SK-N-SH (cell line): ENCODE data around the gene BAD. TPM values are rescaled to one million over a fixed set of nuclear protein-coding genes. Genes with fewer than 3 reads are reported as not detected.

Experiments
- CTCF ChIA-PET: fragments of 300-600, 350-600 bp; formaldehyde crosslinking; extraction: SDS; loops from one replicate; lab custom pipeline; 2021; lab: Yijun Ruan, JAX
- POLR2A ChIA-PET: fragments of 350-600 bp; sonication (Branson Sonifier 250); formaldehyde crosslinking; extraction: SDS; loops from one replicate; lab custom pipeline; 2020; ENCODE audit warnings: antibody characterized with exemption, inconsistent platforms; lab: Yijun Ruan, JAX
- DNase-seq: peaks from one replicate; pipeline ENCODE4 v3.0.0; 2012
- H2AFZ ChIP-seq: fragments of 200-600 bp; sonication (generic); 2 replicates; pipeline ENCODE4 v1.8.1; 2016; ENCODE audit warnings: antibody characterized with exemption, mild to moderate bottlenecking, low read depth
- H3F3A ChIP-seq: fragments of 200-600 bp; sonication (generic); replicated peaks from 2 replicates; pipeline ENCODE3; 2016; ENCODE audit warnings: antibody characterized with exemption, mild to moderate bottlenecking; ENCODE audit not compliant: insufficient read depth
- H3K27ac ChIP-seq, 2 experiments: fragments of 200-500 bp in 1 of 2; fragments of 200-600 bp in 1 of 2; sonication (Bioruptor generic) in 1 of 2; sonication (generic), shearing (Covaris generic) in 1 of 2; 2 replicates each; pipeline versions ENCODE4 v1.5.1 to v1.6.1; 2014 to 2016; ENCODE audit warnings: low read depth in 2 of 2, inconsistent platforms in 1 of 2, low read length in 1 of 2, mild to moderate bottlenecking in 1 of 2, mixed read lengths in 1 of 2
- H3K27me3 ChIP-seq: fragments of 200-600 bp; sonication (generic), shearing (Covaris generic); 2 replicates; pipeline ENCODE4 v1.6.1; 2016; ENCODE audit warnings: mixed run types; ENCODE audit not compliant: insufficient read depth
- H3K36me3 ChIP-seq, 2 experiments: fragments of 200-500 bp in 1 of 2; fragments of 200-600 bp in 1 of 2; sonication (Bioruptor generic) in 1 of 2; sonication (generic) in 1 of 2; replicated peaks in 1 of 2; 2 replicates each; pipeline versions ENCODE3 to v1.5.1; 2014 to 2016; ENCODE audit warnings: low read length in 1 of 2, mild to moderate bottlenecking in 1 of 2; ENCODE audit not compliant: insufficient read depth in 2 of 2, control insufficient read depth in 1 of 2
- H3K4me1 ChIP-seq, 2 experiments: fragments of 200-500 bp in 1 of 2; fragments of 200-600 bp in 1 of 2; sonication (Bioruptor generic) in 1 of 2; sonication (generic), shearing (Covaris generic) in 1 of 2; 2 replicates each; pipeline versions ENCODE4 v1.5.1 to v1.6.1; 2014 to 2016; ENCODE audit warnings: low read depth in 1 of 2, low read length in 1 of 2, mixed run types in 1 of 2; ENCODE audit not compliant: insufficient read depth in 2 of 2, control insufficient read depth in 1 of 2
- H3K4me2 ChIP-seq: fragments of 200-600 bp; sonication (generic), shearing (Covaris generic); 2 replicates; pipeline ENCODE4 v1.6.1; 2017; ENCODE audit warnings: mixed run types
- H3K4me3 ChIP-seq, 2 experiments: fragments of 200-500 bp in 1 of 2; fragments of 200-600 bp in 1 of 2; sonication (Bioruptor generic) in 1 of 2; sonication (generic), shearing (Covaris generic) in 1 of 2; 2 replicates each; pipeline versions ENCODE4 v1.5.1 to v1.8.1; 2014 to 2016; ENCODE audit warnings: low read depth in 2 of 2, inconsistent platforms in 1 of 2, low read length in 1 of 2, mild to moderate bottlenecking in 1 of 2, mixed read lengths in 1 of 2, moderate library complexity in 1 of 2
- H3K79me2 ChIP-seq: fragments of 200-600 bp; sonication (generic); 2 replicates; pipeline ENCODE4 v1.8.1; 2017; ENCODE audit warnings: mild to moderate bottlenecking; ENCODE audit not compliant: insufficient read depth
- H3K9ac ChIP-seq: fragments of 200-600 bp; sonication (generic); 2 replicates; pipeline ENCODE4 v1.6.1; 2017; ENCODE audit warnings: mixed run types
- H3K9me2 ChIP-seq: fragments of 200-600 bp; sonication (generic); 2 replicates; pipeline ENCODE4 v1.6.1; 2017; ENCODE audit warnings: mixed run types
- H3K9me3 ChIP-seq: fragments of 200-600 bp; sonication (generic); 2 replicates; pipeline ENCODE4 v1.6.1; 2017; ENCODE audit warnings: mixed run types, mild to moderate bottlenecking, moderate library complexity
- H4K20me1 ChIP-seq: fragments of 200-600 bp; sonication (generic); 2 replicates; pipeline ENCODE4 v1.6.1; 2017; ENCODE audit warnings: mild to moderate bottlenecking, mixed run types; ENCODE audit not compliant: insufficient read depth
- CHD2 ChIP-seq: fragments of 150-350 bp; IDR thresholded peaks from 2 replicates; pipeline ENCODE4 v1.6.1; 2018; ENCODE audit warnings: low read length; ENCODE audit not compliant: partially characterized antibody
- CTCF ChIP-seq: fragments of 200-600 bp; sonication (generic); IDR thresholded peaks from 2 replicates; pipeline ENCODE4 v1.6.1; 2017; ENCODE audit warnings: antibody characterized with exemption, mild to moderate bottlenecking, moderate library complexity
- EP300 ChIP-seq, 2 experiments: IDR thresholded peaks; 2 replicates each; pipeline versions ENCODE4 v1.4.0 to v1.6.1; 2012; ENCODE audit warnings: borderline replicate concordance in 1 of 2, low read depth in 1 of 2, low read length in 1 of 2
- FOXM1 ChIP-seq: IDR thresholded peaks from 2 replicates; pipeline ENCODE4 v1.4.0; 2012; ENCODE audit warnings: low read depth, mild to moderate bottlenecking
- GABPA ChIP-seq: IDR thresholded peaks from 2 replicates; pipeline ENCODE4 v1.4.0; 2012; ENCODE audit warnings: low read depth, mild to moderate bottlenecking
- MEF2A ChIP-seq: IDR thresholded peaks from 2 replicates; pipeline ENCODE4 v1.4.0; 2012; ENCODE audit warnings: low read depth, borderline replicate concordance
- POLR2AphosphoS5 ChIP-seq: IDR thresholded peaks from 2 replicates; pipeline ENCODE4 v1.6.1; 2012; ENCODE audit warnings: low read depth, low read length
- RAD21 ChIP-seq: IDR thresholded peaks from 2 replicates; pipeline ENCODE4 v1.6.1; 2012; ENCODE audit warnings: mild to moderate bottlenecking, low read length
- RFX5 ChIP-seq: IDR thresholded peaks from 2 replicates; pipeline ENCODE4 v1.6.1; 2012; ENCODE audit warnings: mild to moderate bottlenecking, improper control_type of control experiment, low read length
- SMC3 ChIP-seq: IDR thresholded peaks from 2 replicates; pipeline ENCODE4 v1.6.1; 2012; ENCODE audit warnings: low read depth, low read length, improper control_type of control experiment
- TAF1 ChIP-seq: IDR thresholded peaks from 2 replicates; pipeline ENCODE4 v1.6.1; 2012; ENCODE audit warnings: low read depth, mild to moderate bottlenecking, low read length, moderate library complexity, borderline replicate concordance
- TCF12 ChIP-seq: IDR thresholded peaks from 2 replicates; pipeline ENCODE4 v1.4.0; 2012
- WGBS: methylation state at CpG from one replicate; pipeline ENCODE4 v1.1.6; 2017; ENCODE audit warnings: low lambda C conversion rate; 5-methylcytosine and 5-hydroxymethylcytosine counted together
- polyA plus RNA-seq, 3 experiments: library from polyadenylated mRNA; depleted of rRNA; stranded (reverse); fragments of >200 nt; gene quantifications; 2 replicates each; pipeline ENCODE4 v1.2.3, GENCODE V29; 2012
- TF ChIP-seq, protein P1 (sequence below): IDR thresholded peaks from 2 replicates; pipeline ENCODE4 v1.6.1; 2012; ENCODE audit warnings: mild to moderate bottlenecking, low read depth, low read length, moderate library complexity

BAD gene
- polyA plus RNA-seq, 1 of the 3 experiments (the other 2 are of a cell fraction) = 80.9 TPM

- TF ChIP-seq, protein P1, sequence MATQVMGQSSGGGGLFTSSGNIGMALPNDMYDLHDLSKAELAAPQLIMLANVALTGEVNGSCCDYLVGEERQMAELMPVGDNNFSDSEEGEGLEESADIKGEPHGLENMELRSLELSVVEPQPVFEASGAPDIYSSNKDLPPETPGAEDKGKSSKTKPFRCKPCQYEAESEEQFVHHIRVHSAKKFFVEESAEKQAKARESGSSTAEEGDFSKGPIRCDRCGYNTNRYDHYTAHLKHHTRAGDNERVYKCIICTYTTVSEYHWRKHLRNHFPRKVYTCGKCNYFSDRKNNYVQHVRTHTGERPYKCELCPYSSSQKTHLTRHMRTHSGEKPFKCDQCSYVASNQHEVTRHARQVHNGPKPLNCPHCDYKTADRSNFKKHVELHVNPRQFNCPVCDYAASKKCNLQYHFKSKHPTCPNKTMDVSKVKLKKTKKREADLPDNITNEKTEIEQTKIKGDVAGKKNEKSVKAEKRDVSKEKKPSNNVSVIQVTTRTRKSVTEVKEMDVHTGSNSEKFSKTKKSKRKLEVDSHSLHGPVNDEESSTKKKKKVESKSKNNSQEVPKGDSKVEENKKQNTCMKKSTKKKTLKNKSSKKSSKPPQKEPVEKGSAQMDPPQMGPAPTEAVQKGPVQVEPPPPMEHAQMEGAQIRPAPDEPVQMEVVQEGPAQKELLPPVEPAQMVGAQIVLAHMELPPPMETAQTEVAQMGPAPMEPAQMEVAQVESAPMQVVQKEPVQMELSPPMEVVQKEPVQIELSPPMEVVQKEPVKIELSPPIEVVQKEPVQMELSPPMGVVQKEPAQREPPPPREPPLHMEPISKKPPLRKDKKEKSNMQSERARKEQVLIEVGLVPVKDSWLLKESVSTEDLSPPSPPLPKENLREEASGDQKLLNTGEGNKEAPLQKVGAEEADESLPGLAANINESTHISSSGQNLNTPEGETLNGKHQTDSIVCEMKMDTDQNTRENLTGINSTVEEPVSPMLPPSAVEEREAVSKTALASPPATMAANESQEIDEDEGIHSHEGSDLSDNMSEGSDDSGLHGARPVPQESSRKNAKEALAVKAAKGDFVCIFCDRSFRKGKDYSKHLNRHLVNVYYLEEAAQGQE = no peak
- TF ChIP-seq TCF12 (no peak), EP300 (IDR thresholded peaks at IDR 0.05; ENCODE audit: borderline replicate concordance in 1 of 2, low read depth in 1 of 2, low read length in 1 of 2) (no peak), RFX5 (no peak), TAF1 (no peak), SMC3 (no peak), POLR2AphosphoS5 (no peak), GABPA (no peak), CTCF (no peak), CHD2 (no peak)
These were observed 38.4 kb upstream of the BAD start (continued) for GRCh38 chr11:64322925-64323260.

DNA sequence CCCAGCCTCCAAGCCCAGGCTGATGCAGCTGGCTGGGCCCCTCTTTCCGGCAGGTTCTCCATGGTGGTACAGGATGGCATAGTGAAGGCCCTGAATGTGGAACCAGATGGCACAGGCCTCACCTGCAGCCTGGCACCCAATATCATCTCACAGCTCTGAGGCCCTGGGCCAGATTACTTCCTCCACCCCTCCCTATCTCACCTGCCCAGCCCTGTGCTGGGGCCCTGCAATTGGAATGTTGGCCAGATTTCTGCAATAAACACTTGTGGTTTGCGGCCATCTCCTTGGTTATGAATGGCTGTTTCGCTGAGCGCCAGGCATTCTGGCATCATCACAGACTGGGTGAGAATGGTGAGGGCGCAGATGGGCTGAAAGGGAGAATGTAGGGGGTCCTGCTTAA, 37.1 kb upstream of the BAD start:
- Histone ChIP-seq H3K9me3 (no peaks in the 10 kb centered on the region), H3K4me2 (no peak overlapping the region), H3K9me2 (no peaks in the 10 kb centered on the region), H3K4me3 (no peak overlapping the region), H3K27me3 (no peaks in the 10 kb centered on the region), H3K79me2 (peaks cover 33% of the 10 kb centered on the region), H2AFZ (no peak overlapping the region), H3K27ac (no peak overlapping the region), H3K9ac (no peak overlapping the region), H3F3A (peaks cover 5% of the 10 kb centered on the region), H4K20me1 (no peaks in the 10 kb centered on the region), H3K4me1 (peaks cover 0 to 9% of the 10 kb centered on the region in 2 experiments; a peak in 1 of 4 replicates), H3K36me3 (peaks cover 0 to 10% of the 10 kb centered on the region in 2 experiments)
- no peak for DNase-seq
- CTCF ChIA-PET = interaction anchor here (0.8 kb wide), 1 partner anchor 20 kb away, joined by 4 read pairs; no protein-coding TSS in a partner anchor
- WGBS = 96% methylated on average over 4 of the region's 5 CpGs
- TF ChIP-seq RAD21 (no peak), TAF1 (no peak), MEF2A (no peak), FOXM1 (no peak), SMC3 (no peak)
- POLR2A ChIA-PET = no interaction called here
